K562 (cell line): ENCODE data around the gene DZIP1. TPM values are rescaled to one million over a fixed set of nuclear protein-coding genes. Genes with fewer than 3 reads are reported as not detected.
A peak's percentile ranks its signal among the peaks of the same experiment; 100 is the strongest.

Experiments
- ATAC-seq: fragments of 200-7000 bp; cut with Tn5 transposase; 3 replicates; pipeline ENCODE4 v1.9.1; 2020; ENCODE audit warnings: moderate library complexity
- BruUV-seq: library from RNA; stranded (reverse); fragments of 400-500 nt; replicated peaks from 2 replicates; lab custom pipeline; 2021; lab: Mats Ljungman, UMichigan
- CTCF ChIA-PET: fragments of 300-600 bp; formaldehyde crosslinking; extraction: SDS; loops from one replicate; lab custom pipeline; 2021; ENCODE audit warnings: low intra/inter-chr PET ratio; lab: Yijun Ruan, JAX
- POLR2A ChIA-PET: fragments of 300-600, 350-650 bp; sonication (Branson Sonifier 250); formaldehyde crosslinking; extraction: SDS; loops from one replicate; lab custom pipeline; 2021; ENCODE audit warnings: antibody characterized with exemption, inconsistent platforms; lab: Yijun Ruan, JAX
- DNase-seq, 4 experiments: peaks; one replicate each; pipeline versions ENCODE4 v3.0.0 to v3.0.0-alpha.2; 2011 to 2018; ENCODE audit warnings: low spot score in 3 of 4, mixed read lengths in 3 of 4; ENCODE audit errors: extremely low read depth in 1 of 4
- FAIRE-seq: peaks from 2 replicates; lab custom pipeline; 2011; peaks lifted over from hg19 to GRCh38; lab: Jason Lieb, UNC
- H2AFZ ChIP-seq: 2 replicates; pipeline ENCODE4 v1.6.0; 2011; ENCODE audit warnings: low read depth, low read length, control low read depth, inconsistent platforms
- H3K27ac ChIP-seq: fragments of 200-600 bp; 3 replicates; pipeline ENCODE4 v1.8.0; 2011; ENCODE audit warnings: low read depth, mild to moderate bottlenecking, control low read depth, inconsistent platforms, low read length, moderate library complexity, mixed read lengths; ENCODE audit errors: extremely low read depth
- H3K27me3 ChIP-seq, 2 experiments: fragments of 300-600 bp in 1 of 2; 2 replicates in 1 of 2; 3 replicates in 1 of 2; pipeline versions ENCODE4 v1.6.0 to v1.8.0; 2011; ENCODE audit warnings: inconsistent platforms in 2 of 2, low read length in 2 of 2, mild to moderate bottlenecking in 1 of 2, mixed read lengths in 1 of 2, moderate library complexity in 1 of 2; ENCODE audit not compliant: control insufficient read depth in 2 of 2, insufficient read depth in 2 of 2
- H3K36me3 ChIP-seq: fragments of 300-600 bp; 3 replicates; pipeline ENCODE4 v1.8.0; 2011; ENCODE audit warnings: mild to moderate bottlenecking, low read length, inconsistent platforms; ENCODE audit not compliant: control insufficient read depth, insufficient read depth
- H3K4me1 ChIP-seq, 2 experiments: fragments of 200-600 bp in 1 of 2; replicated peaks in 1 of 2; 2 replicates in 1 of 2; 3 replicates in 1 of 2; pipeline versions ENCODE4 v1.5.1 to v1.8.0; 2011; ENCODE audit warnings: inconsistent platforms in 2 of 2, low read length in 2 of 2, mild to moderate bottlenecking in 1 of 2, mixed read lengths in 1 of 2, moderate library complexity in 1 of 2; ENCODE audit not compliant: control insufficient read depth in 2 of 2, insufficient read depth in 2 of 2
- H3K4me2 ChIP-seq: 2 replicates; pipeline ENCODE4 v1.6.1; 2011; ENCODE audit warnings: low read length, control low read depth, inconsistent platforms, mixed read lengths; ENCODE audit not compliant: insufficient read depth
- H3K4me3 ChIP-seq: fragments of 200-600 bp; sonication (generic), shearing (Covaris generic); 2 replicates; pipeline ENCODE4 v1.5.1; 2016; ENCODE audit warnings: control low read depth, inconsistent platforms
- H3K79me2 ChIP-seq: fragments of 200-600 bp; 3 replicates; pipeline ENCODE4 v1.8.0; 2011; ENCODE audit warnings: low read length, inconsistent platforms; ENCODE audit not compliant: control insufficient read depth, insufficient read depth
- H3K9ac ChIP-seq, 2 experiments: 2 replicates each; pipeline versions ENCODE4 v1.6.0 to v1.6.1; 2011; ENCODE audit warnings: low read depth in 2 of 2, low read length in 2 of 2, control low read depth in 1 of 2, inconsistent platforms in 1 of 2, mild to moderate bottlenecking in 1 of 2, mixed read lengths in 1 of 2; ENCODE audit not compliant: insufficient read depth in 1 of 2
- H3K9me1 ChIP-seq: one replicate; pipeline ENCODE4 v1.6.0; 2011; ENCODE audit warnings: inconsistent platforms, mild to moderate bottlenecking, low read length, moderate library complexity; ENCODE audit not compliant: control insufficient read depth, insufficient read depth
- H3K9me3 ChIP-seq: replicated peaks from 2 replicates; pipeline ENCODE4 v1.5.1; 2011; ENCODE audit warnings: low read depth, low read length, inconsistent platforms; ENCODE audit not compliant: control insufficient read depth, insufficient read depth
- H4K20me1 ChIP-seq: replicated peaks from 2 replicates; pipeline ENCODE4 v1.6.1; 2011; ENCODE audit warnings: low read length, inconsistent platforms, mixed read lengths; ENCODE audit not compliant: control insufficient read depth, insufficient read depth
- C11orf30 ChIP-seq: fragments of 450-650 bp; IDR thresholded peaks from 2 replicates; pipeline ENCODE4 v1.6.1; 2016; ENCODE audit warnings: low read depth, mild to moderate bottlenecking
- HDAC8 ChIP-seq: fragments of 450-650 bp; IDR thresholded peaks from 2 replicates; pipeline ENCODE4 v1.6.1; 2016; ENCODE audit warnings: mild to moderate bottlenecking, missing genetic modification characterization, moderate library complexity, missing compliant biosample characterization
- HMG20B ChIP-seq: fragments of 250-450 bp; sonication (Bioruptor Pico); IDR thresholded peaks from 2 replicates; pipeline ENCODE4 v1.5.0; 2021; ENCODE audit warnings: mild to moderate bottlenecking
- MED1 ChIP-seq: sonication (generic); formaldehyde crosslinking; IDR thresholded peaks from 2 replicates; pipeline ENCODE4 v1.8.1; 2023; ENCODE audit warnings: missing genetic modification reagents, borderline replicate concordance
- NFE2 ChIP-seq: IDR thresholded peaks from 2 replicates; pipeline ENCODE4 v1.6.1; 2014; ENCODE audit warnings: antibody characterized with exemption, low read depth
- NR2F6 ChIP-seq: fragments of 450-650 bp; formaldehyde crosslinking; IDR thresholded peaks from 2 replicates; pipeline ENCODE4 v1.4.0; 2020; ENCODE audit warnings: mild to moderate bottlenecking
- NR3C1 ChIP-seq: sonication (generic); formaldehyde crosslinking; IDR thresholded peaks from 2 replicates; pipeline ENCODE4 v1.8.1; 2022; ENCODE audit warnings: missing genetic modification reagents
- RBM14 ChIP-seq: fragments of 200-400 bp; formaldehyde crosslinking; IDR thresholded peaks from 2 replicates; pipeline ENCODE4 v1.6.1; 2018; ENCODE audit warnings: low read depth, mild to moderate bottlenecking, low read length, moderate library complexity, borderline replicate concordance; ENCODE audit not compliant: insufficient read depth
- SIX5 ChIP-seq, 2 experiments: IDR thresholded peaks; 2 replicates each; pipeline ENCODE4 v1.6.1; 2011; ENCODE audit warnings: low read length in 2 of 2, borderline replicate concordance in 1 of 2, low read depth in 1 of 2, mild to moderate bottlenecking in 1 of 2, moderate library complexity in 1 of 2; ENCODE audit not compliant: insufficient read depth in 1 of 2
- SMC3 ChIP-seq: conservative IDR thresholded peaks from 2 replicates; pipeline ENCODE4 v1.6.1; 2011; ENCODE audit warnings: low read depth, low read length, improper control_type of control experiment; ENCODE audit not compliant: insufficient read depth
- SREBF1 ChIP-seq: fragments of 150-350 bp; IDR thresholded peaks from 2 replicates; pipeline ENCODE4 v1.6.1; 2014; ENCODE audit warnings: antibody characterized with exemption, low read depth, low read length, borderline replicate concordance
- TAF15 ChIP-seq: fragments of 200-400 bp; formaldehyde crosslinking; IDR thresholded peaks from 2 replicates; pipeline ENCODE4 v1.6.1; 2017; ENCODE audit warnings: mild to moderate bottlenecking, low read depth, low read length, moderate library complexity
- TCF7 ChIP-seq: sonication (generic); IDR thresholded peaks from 2 replicates; pipeline ENCODE4 v1.6.1; 2016; ENCODE audit warnings: antibody characterized with exemption, borderline replicate concordance
- TEAD1 ChIP-seq, 2 experiments: fragments of 450-650 bp in 1 of 2; sonication (generic) in 1 of 2; formaldehyde crosslinking; IDR thresholded peaks; 2 replicates each; pipeline versions ENCODE4 v1.4.0 to v1.8.0; 2020 to 2022; ENCODE audit warnings: mild to moderate bottlenecking in 2 of 2, missing genetic modification reagents in 1 of 2
- ZBTB8A ChIP-seq: fragments of 450-650 bp; IDR thresholded peaks from 2 replicates; pipeline ENCODE4 v1.6.1; 2018; ENCODE audit warnings: mild to moderate bottlenecking, moderate library complexity; ENCODE audit not compliant: partially characterized antibody
- ZNF316 ChIP-seq: fragments of 450-650 bp; IDR thresholded peaks from 2 replicates; pipeline ENCODE4 v1.6.1; 2016
- ZNF561 ChIP-seq: fragments of 450-650 bp; formaldehyde crosslinking; conservative IDR thresholded peaks from 2 replicates; pipeline ENCODE4 v1.4.0; 2020; ENCODE audit warnings: mild to moderate bottlenecking, moderate library complexity
- ZNF79 ChIP-seq: fragments of 250-450 bp; sonication (Bioruptor Pico); IDR thresholded peaks from 2 replicates; pipeline ENCODE4 v1.4.0; 2020; ENCODE audit warnings: low read depth, mild to moderate bottlenecking, moderate library complexity
- WGBS: fragments of 100-300 bp; shearing (Covaris generic); methylation state at CpG from one replicate; pipeline ENCODE4 v1.1.6; 2016; ENCODE audit warnings: low coverage, mixed read lengths; ENCODE audit not compliant: insufficient coverage; ENCODE audit errors: missing lambda C conversion rate; 5-methylcytosine and 5-hydroxymethylcytosine counted together
- in situ Hi-C: fragments of 300-500 bp; cut with MboI; formaldehyde crosslinking; loops from 4 replicates; pipeline ENCODE4 v1.15.0; 2018; ENCODE audit warnings: inconsistent platforms, mixed read lengths
- intact Hi-C: fragments of 100-400 bp; cut with micrococcal nuclease; formaldehyde crosslinking; loops from 2 replicates; pipeline ENCODE4 v1.14.2; 2022
- polyA plus RNA-seq, 8 experiments: library from polyadenylated mRNA; depleted of rRNA in 4 of 8; stranded (reverse) in 5 of 8; unstranded in 3 of 8; fragments of >200 nt; fragmentation: Nextera tagmentation in 2 of 8; fragmentation: Illumina TruSeq in 1 of 8; extraction: Ambion mirVana in 2 of 8; extraction: Trizol in 1 of 8; gene quantifications; 2 replicates each; pipeline versions ENCODE4 v1.2.1 to v1.2.3, GENCODE V29; 2011 to 2014; ENCODE audit warnings: inconsistent platforms in 1 of 8, missing spikeins in 1 of 8
- total RNA-seq, 7 experiments: library from RNA; depleted of rRNA in 6 of 7; stranded (reverse); fragments of >200 nt in 6 of 7; fragmentation: Illumina TruSeq in 2 of 7; extraction: Trizol in 2 of 7; gene quantifications; 2 replicates each; pipeline versions ENCODE4 v1.2.1 to v1.2.3, GENCODE V29; 2011 to 2021; ENCODE audit warnings: low replicate concordance in 1 of 7
- TF ChIP-seq, protein P1 (sequence below): fragments of 250-450 bp; sonication (Bioruptor Pico); IDR thresholded peaks from 2 replicates; pipeline ENCODE4 v1.8.0; 2021; ENCODE audit warnings: borderline replicate concordance, mild to moderate bottlenecking, moderate library complexity; ENCODE audit not compliant: poor library complexity, severe bottlenecking
- TF ChIP-seq, protein P2 (sequence below): fragments of 250-450 bp; sonication (Bioruptor Pico); IDR thresholded peaks from 2 replicates; pipeline ENCODE4 v1.4.0; 2020; ENCODE audit warnings: mild to moderate bottlenecking, moderate library complexity
- TF ChIP-seq, protein P3 (sequence below), 2 experiments: IDR thresholded peaks; 2 replicates each; pipeline ENCODE4 v1.6.1; 2011; ENCODE audit warnings: borderline replicate concordance in 1 of 2, control low read depth in 1 of 2, low read depth in 1 of 2, low read length in 1 of 2, mild to moderate bottlenecking in 1 of 2, mixed read lengths in 1 of 2, moderate library complexity in 1 of 2; ENCODE audit not compliant: insufficient read depth in 1 of 2, insufficient read length in 1 of 2, poor library complexity in 1 of 2, severe bottlenecking in 1 of 2; ENCODE audit errors: extremely low read depth in 1 of 2

DZIP1 gene
- total and polyA plus RNA-seq, 9 of the 15 experiments (the other 6 are each of a cell fraction or from before 2014, with no cell fraction given): 0.07 TPM; not detected in 8

DNA sequence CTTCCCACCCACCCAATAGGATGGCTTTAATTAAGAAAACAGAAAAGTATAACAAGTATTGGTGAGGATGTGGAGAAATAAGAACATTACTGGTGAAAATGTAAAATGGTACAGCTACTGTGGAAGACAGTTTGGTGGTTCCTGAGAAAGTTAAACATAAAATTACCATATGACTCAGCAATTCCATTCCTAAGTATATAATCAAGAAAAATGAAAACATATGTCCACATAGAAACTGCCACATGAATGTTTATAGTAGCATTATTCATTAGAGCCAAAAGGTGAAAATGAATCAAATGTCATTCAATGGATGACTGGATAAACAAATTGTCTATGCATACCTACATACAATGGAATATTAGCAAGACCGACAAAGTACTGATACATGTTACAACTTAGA lies 16.9 kb downstream of the DZIP1 start:
- Histone ChIP-seq H2AFZ (no peak overlapping the region), H3K79me2 (no peaks in the 10 kb centered on the region), H3K9me3 (no peaks in the 10 kb centered on the region), H3K27me3 (peaks cover 0 to 11% of the 10 kb centered on the region in 2 experiments; a peak in 2 of 5 replicates), H3K4me2 (no peak overlapping the region), H3K4me3 (no peak overlapping the region), H3K27ac (no peak overlapping the region), H3K9ac (no peak overlapping the region), H4K20me1 (no peaks in the 10 kb centered on the region), H3K9me1 (no peaks in the 10 kb centered on the region), H3K36me3 (no peaks in the 10 kb centered on the region), H3K4me1 (no peaks in the 10 kb centered on the region)
- POLR2A ChIA-PET: no interaction called here
- WGBS: 0% methylated on average over 1 of the region's 1 CpG
- intact Hi-C loops (loop anchor here (10.0 kb wide), 2 partner anchors 597 to 1337 kb away; no protein-coding TSS in a partner anchor), in situ Hi-C loops (no loop called here)
- CTCF ChIA-PET: no interaction called here
- FAIRE-seq (no peak), DNase-seq (no peak), ATAC-seq (no peak)
- BruUV-seq: no TSS peak
- TF ChIP-seq NR2F6: no peak
- TF ChIP-seq C11orf30: peak; percentile 47; the same call in 1 of the 2 replicates
- TF ChIP-seq TAF15: no peak
- no peak for TF ChIP-seq HDAC8 (tag)
- TF ChIP-seq, protein P1, sequence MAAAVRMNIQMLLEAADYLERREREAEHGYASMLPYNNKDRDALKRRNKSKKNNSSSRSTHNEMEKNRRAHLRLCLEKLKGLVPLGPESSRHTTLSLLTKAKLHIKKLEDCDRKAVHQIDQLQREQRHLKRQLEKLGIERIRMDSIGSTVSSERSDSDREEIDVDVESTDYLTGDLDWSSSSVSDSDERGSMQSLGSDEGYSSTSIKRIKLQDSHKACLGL (CRISPR knock-in tag): no peak
- TF ChIP-seq, protein P2, sequence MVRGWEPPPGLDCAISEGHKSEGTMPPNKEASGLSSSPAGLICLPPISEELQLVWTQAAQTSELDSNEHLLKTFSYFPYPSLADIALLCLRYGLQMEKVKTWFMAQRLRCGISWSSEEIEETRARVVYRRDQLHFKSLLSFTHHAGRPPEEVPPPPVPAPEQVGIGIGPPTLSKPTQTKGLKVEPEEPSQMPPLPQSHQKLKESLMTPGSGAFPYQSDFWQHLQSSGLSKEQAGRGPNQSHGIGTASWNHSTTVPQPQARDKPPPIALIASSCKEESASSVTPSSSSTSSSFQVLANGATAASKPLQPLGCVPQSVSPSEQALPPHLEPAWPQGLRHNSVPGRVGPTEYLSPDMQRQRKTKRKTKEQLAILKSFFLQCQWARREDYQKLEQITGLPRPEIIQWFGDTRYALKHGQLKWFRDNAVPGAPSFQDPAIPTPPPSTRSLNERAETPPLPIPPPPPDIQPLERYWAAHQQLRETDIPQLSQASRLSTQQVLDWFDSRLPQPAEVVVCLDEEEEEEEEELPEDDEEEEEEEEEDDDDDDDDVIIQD (CRISPR knock-in tag): no peak
- no peak for TF ChIP-seq SREBF1
- TF ChIP-seq, protein P3, sequence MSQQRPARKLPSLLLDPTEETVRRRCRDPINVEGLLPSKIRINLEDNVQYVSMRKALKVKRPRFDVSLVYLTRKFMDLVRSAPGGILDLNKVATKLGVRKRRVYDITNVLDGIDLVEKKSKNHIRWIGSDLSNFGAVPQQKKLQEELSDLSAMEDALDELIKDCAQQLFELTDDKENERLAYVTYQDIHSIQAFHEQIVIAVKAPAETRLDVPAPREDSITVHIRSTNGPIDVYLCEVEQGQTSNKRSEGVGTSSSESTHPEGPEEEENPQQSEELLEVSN (IDR thresholded peaks at IDR 0.05; ENCODE audit: borderline replicate concordance in 1 of 2, extremely low read depth in 1 of 2, insufficient read depth in 1 of 2, insufficient read length in 1 of 2, low read depth in 1 of 2, low read length in 1 of 2, poor library complexity in 1 of 2, severe bottlenecking in 1 of 2): no peak
- TF ChIP-seq ZNF561 (CRISPR knock-in tag): no peak
- peak; percentile 42; the same call in 1 of the 2 replicates for TF ChIP-seq ZNF316
- TF ChIP-seq MED1 (CRISPR knock-in tag): no peak
- no peak for TF ChIP-seq ZNF79 (CRISPR knock-in tag)
- TF ChIP-seq NFE2: peak; percentile 33; the same call in 1 of the 2 replicates
- TF ChIP-seq NR3C1 (CRISPR knock-in tag): no peak
- no peak for TF ChIP-seq TCF7
- no peak for TF ChIP-seq TEAD1 (CRISPR knock-in tag; IDR thresholded peaks at IDR 0.05)
- no peak for TF ChIP-seq SIX5 (IDR thresholded peaks at IDR 0.05; ENCODE audit: borderline replicate concordance in 1 of 2, insufficient read depth in 1 of 2, low read depth in 1 of 2, low read length in 2 of 2)
- TF ChIP-seq ZBTB8A: no peak
- TF ChIP-seq SMC3: no peak
- TF ChIP-seq HMG20B: no peak
- no peak for TF ChIP-seq RBM14
